ENCODE results near the gene WWOX. TPM values are rescaled to one million over a fixed set of nuclear protein-coding genes. Genes with fewer than 3 reads are reported as not detected.

The WWOX gene
- total and polyA plus RNA-seq, 7 donors, result 7.1 to 46.8 (median 16.1) TPM

GRCh38 chr16:79175286-79176057 is 1076.0 kb downstream of the WWOX start:
- intact Hi-C loops (cut with DNase I), result no loop called here
- DNase-seq, result no peak
- WGBS, 2 donors, result 82 to 84% methylated on average over 6 of the region's 6 CpGs
- no peaks in the 10 kb centered on the region for H3K36me3 ChIP-seq
- H3K27me3 ChIP-seq, result no peaks in the 10 kb centered on the region
- H3K9me3 ChIP-seq, result no peaks in the 10 kb centered on the region
- peaks cover 0 to 6% (median 0%) of the 10 kb centered on the region in 4 donors for H3K4me1 ChIP-seq
- no peak overlapping the region for H3K27ac ChIP-seq
- no peak for TF ChIP-seq CTCF (IDR thresholded peaks at IDR 0.05)
- no peak for TF ChIP-seq POLR2A (IDR thresholded peaks at IDR 0.05)
- TF ChIP-seq EP300 (IDR thresholded peaks at IDR 0.05), result no peak
- no peak for TF ChIP-seq POLR2AphosphoS5 (IDR thresholded peaks at IDR 0.05)
- H3K4me3 ChIP-seq, result no peak overlapping the region

GRCh38 chr16:79177018-79177417 is 1077.6 kb downstream of the WWOX start:
- Histone ChIP-seq H3K4me1 (peaks cover 0 to under 1% (median 0%) of the 10 kb centered on the region in 4 donors), H3K9me3 (no peaks in the 10 kb centered on the region), H3K36me3 (no peaks in the 10 kb centered on the region), H3K4me3 (no peak overlapping the region), H3K27me3 (no peaks in the 10 kb centered on the region), H3K27ac (no peak overlapping the region)
- 43 to 66% methylated on average over 14 of the region's 14 CpGs for WGBS, 2 donors
- DNase-seq, result no peak
- TF ChIP-seq POLR2A (IDR thresholded peaks at IDR 0.05) (no peak), EP300 (IDR thresholded peaks at IDR 0.05) (no peak), POLR2AphosphoS5 (IDR thresholded peaks at IDR 0.05) (no peak), CTCF (IDR thresholded peaks at IDR 0.05) (no peak)
- intact Hi-C loops (cut with DNase I), result no loop called here

GRCh38 chr16:79181419-79181818 is 1082.0 kb downstream of the WWOX start:
- no peak for DNase-seq
- peaks cover 0 to 11% (median 7%) of the 10 kb centered on the region in 4 donors for H3K4me1 ChIP-seq
- intact Hi-C loops (cut with DNase I), result no loop called here
- H3K36me3 ChIP-seq, result no peaks in the 10 kb centered on the region
- no peak overlapping the region for H3K27ac ChIP-seq
- H3K27me3 ChIP-seq, result no peaks in the 10 kb centered on the region
- no peak overlapping the region for H3K4me3 ChIP-seq
- WGBS, 2 donors, result 79 to 94% methylated on average over 3 of the region's 3 CpGs
- TF ChIP-seq CTCF (IDR thresholded peaks at IDR 0.05) (no peak), POLR2A (IDR thresholded peaks at IDR 0.05) (no peak), POLR2AphosphoS5 (IDR thresholded peaks at IDR 0.05) (no peak), EP300 (IDR thresholded peaks at IDR 0.05) (no peak)
- H3K9me3 ChIP-seq, result no peaks in the 10 kb centered on the region

GRCh38 chr16:79182616-79183015 is 1083.2 kb downstream of the WWOX start:
- TF ChIP-seq POLR2A (IDR thresholded peaks at IDR 0.05) (no peak), POLR2AphosphoS5 (IDR thresholded peaks at IDR 0.05) (no peak), EP300 (IDR thresholded peaks at IDR 0.05) (no peak), CTCF (IDR thresholded peaks at IDR 0.05) (no peak)
- Histone ChIP-seq H3K27me3 (no peaks in the 10 kb centered on the region), H3K9me3 (no peaks in the 10 kb centered on the region), H3K4me3 (no peak overlapping the region), H3K36me3 (no peaks in the 10 kb centered on the region), H3K27ac (no peak overlapping the region), H3K4me1 (peaks cover 0 to 11% (median 7%) of the 10 kb centered on the region in 4 donors)
- DNase-seq, result no peak
- intact Hi-C loops (cut with DNase I), result no loop called here
- WGBS, 2 donors, result 58 to 72% methylated on average over 6 of the region's 6 CpGs
